Smooth muscle cell (in vitro differentiated cells): ENCODE data around the gene NOS1. TPM values are rescaled to one million over a fixed set of nuclear protein-coding genes. Genes with fewer than 3 reads are reported as not detected.

Source experiments
- DNase-seq: peaks from one replicate; lab custom pipeline; 2025; ENCODE audit not compliant: unreplicated experiment; lab: John Stamatoyannopoulos, UW
- H2AFZ ChIP-seq: fragments of 200-600 bp; sonication (generic); 2 replicates; pipeline ENCODE4 v1.6.0; 2016; ENCODE audit warnings: antibody characterized with exemption, low read depth, mild to moderate bottlenecking
- H3F3A ChIP-seq: fragments of 200-600 bp; sonication (generic); 2 replicates; pipeline ENCODE4 v1.6.0; 2017; ENCODE audit warnings: antibody characterized with exemption, low read depth
- H3K27ac ChIP-seq: fragments of 200-600 bp; sonication (generic); 2 replicates; pipeline ENCODE4 v1.5.1; 2016; ENCODE audit warnings: low read depth, mild to moderate bottlenecking
- H3K27me3 ChIP-seq: fragments of 200-600 bp; sonication (generic); 2 replicates; pipeline ENCODE4 v1.6.1; 2016; ENCODE audit warnings: low read depth, mild to moderate bottlenecking
- H3K36me3 ChIP-seq: fragments of 200-600 bp; sonication (generic); 2 replicates; pipeline ENCODE4 v1.5.1; 2016; ENCODE audit warnings: low read depth
- H3K4me1 ChIP-seq: fragments of 200-600 bp; sonication (generic); 2 replicates; pipeline ENCODE4 v1.5.1; 2016; ENCODE audit warnings: low read depth
- H3K4me2 ChIP-seq: fragments of 200-600 bp; sonication (generic); 2 replicates; pipeline ENCODE4 v1.6.0; 2016; ENCODE audit warnings: mild to moderate bottlenecking
- H3K4me3 ChIP-seq: fragments of 200-600 bp; sonication (generic); 2 replicates; pipeline ENCODE4 v1.5.1; 2016; ENCODE audit warnings: mild to moderate bottlenecking
- H3K79me2 ChIP-seq: fragments of 200-600 bp; sonication (generic); 2 replicates; pipeline ENCODE4 v1.6.0; 2016; ENCODE audit warnings: low read depth, mild to moderate bottlenecking
- H3K9ac ChIP-seq: fragments of 200-600 bp; sonication (generic); 2 replicates; pipeline ENCODE4 v1.6.0; 2016; ENCODE audit warnings: low read depth
- H3K9me3 ChIP-seq: fragments of 200-600 bp; sonication (generic); replicated peaks from 2 replicates; pipeline ENCODE4 v1.5.1; 2016; ENCODE audit warnings: low read depth
- H4K20me1 ChIP-seq: fragments of 200-600 bp; sonication (generic); 2 replicates; pipeline ENCODE4 v1.6.0; 2016; ENCODE audit warnings: low read depth
- WGBS: methylation state at CpG from one replicate; pipeline ENCODE4 v1.1.7; 2016; ENCODE audit warnings: low lambda C conversion rate; 5-methylcytosine and 5-hydroxymethylcytosine counted together
- polyA plus RNA-seq: library from polyadenylated mRNA; unstranded; fragments of >200 nt; fragmentation: Nextera tagmentation; extraction: Ambion mirVana; gene quantifications from 2 replicates; pipeline ENCODE4 v1.2.1, GENCODE V29; 2016
- total RNA-seq: library from RNA; depleted of rRNA; stranded (reverse); fragments of >200 nt; gene quantifications from 2 replicates; pipeline ENCODE4 v1.2.3, GENCODE V29; 2014
- TF ChIP-seq, protein P1 (sequence below): fragments of 200-600 bp; sonication (generic); IDR thresholded peaks from 2 replicates; pipeline ENCODE4 v1.5.1; 2017; ENCODE audit warnings: borderline replicate concordance, mild to moderate bottlenecking, antibody characterized with exemption; ENCODE audit not compliant: insufficient read depth, poor library complexity, severe bottlenecking

NOS1 gene
- total and polyA plus RNA-seq, 2 experiments from 2014 or later: 0.09 TPM; not detected in 1

GRCh38 chr12:117234441-117234840, 127.0 kb downstream of the NOS1 start:
- 90% methylated on average over 15 of the region's 15 CpGs for WGBS
- DNase-seq: no peak
- Histone ChIP-seq H3K9ac (no peak overlapping the region), H3K4me2 (no peak overlapping the region), H2AFZ (no peak overlapping the region), H3K9me3 (no peaks in the 10 kb centered on the region), H3K4me1 (peaks cover 4% of the 10 kb centered on the region), H3K27ac (no peak overlapping the region), H3K79me2 (no peaks in the 10 kb centered on the region), H4K20me1 (no peaks in the 10 kb centered on the region), H3K4me3 (no peak overlapping the region), H3F3A (no peaks in the 10 kb centered on the region), H3K36me3 (no peaks in the 10 kb centered on the region), H3K27me3 (peaks cover 14% of the 10 kb centered on the region)
- TF ChIP-seq, protein P1, sequence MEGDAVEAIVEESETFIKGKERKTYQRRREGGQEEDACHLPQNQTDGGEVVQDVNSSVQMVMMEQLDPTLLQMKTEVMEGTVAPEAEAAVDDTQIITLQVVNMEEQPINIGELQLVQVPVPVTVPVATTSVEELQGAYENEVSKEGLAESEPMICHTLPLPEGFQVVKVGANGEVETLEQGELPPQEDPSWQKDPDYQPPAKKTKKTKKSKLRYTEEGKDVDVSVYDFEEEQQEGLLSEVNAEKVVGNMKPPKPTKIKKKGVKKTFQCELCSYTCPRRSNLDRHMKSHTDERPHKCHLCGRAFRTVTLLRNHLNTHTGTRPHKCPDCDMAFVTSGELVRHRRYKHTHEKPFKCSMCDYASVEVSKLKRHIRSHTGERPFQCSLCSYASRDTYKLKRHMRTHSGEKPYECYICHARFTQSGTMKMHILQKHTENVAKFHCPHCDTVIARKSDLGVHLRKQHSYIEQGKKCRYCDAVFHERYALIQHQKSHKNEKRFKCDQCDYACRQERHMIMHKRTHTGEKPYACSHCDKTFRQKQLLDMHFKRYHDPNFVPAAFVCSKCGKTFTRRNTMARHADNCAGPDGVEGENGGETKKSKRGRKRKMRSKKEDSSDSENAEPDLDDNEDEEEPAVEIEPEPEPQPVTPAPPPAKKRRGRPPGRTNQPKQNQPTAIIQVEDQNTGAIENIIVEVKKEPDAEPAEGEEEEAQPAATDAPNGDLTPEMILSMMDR: no peak

- no peak overlapping the region for H3K4me3 ChIP-seq
- no peaks in the 10 kb centered on the region for H3K79me2 ChIP-seq
- no peak for DNase-seq
- no peak overlapping the region for H3K27ac ChIP-seq
- H3K4me1 ChIP-seq: peaks cover 2% of the 10 kb centered on the region
- no peaks in the 10 kb centered on the region for H3K36me3 ChIP-seq
- 92% methylated on average over 11 of the region's 11 CpGs for WGBS
- no peak overlapping the region for H2AFZ ChIP-seq
- H3F3A ChIP-seq: no peaks in the 10 kb centered on the region
- no peaks in the 10 kb centered on the region for H3K9me3 ChIP-seq
- H4K20me1 ChIP-seq: no peaks in the 10 kb centered on the region
- H3K4me2 ChIP-seq: no peak overlapping the region
- H3K27me3 ChIP-seq: peaks cover 19% of the 10 kb centered on the region
- H3K9ac ChIP-seq: no peak overlapping the region
- TF ChIP-seq, protein P1: peak; percentile 6
Observed at GRCh38 chr12:117231750-117232149, 129.7 kb downstream of the NOS1 start.

- TF ChIP-seq, protein P1: no peak
- H2AFZ ChIP-seq: no peak overlapping the region
- H3K4me1 ChIP-seq: no peaks in the 10 kb centered on the region
- no peak for DNase-seq
- no peaks in the 10 kb centered on the region for H3K79me2 ChIP-seq
- peaks cover 17% of the 10 kb centered on the region for H3K27me3 ChIP-seq
- no peak overlapping the region for H3K4me2 ChIP-seq
- H3K9ac ChIP-seq: no peak overlapping the region
- H3K36me3 ChIP-seq: no peaks in the 10 kb centered on the region
- WGBS: 52% methylated on average over 2 of the region's 2 CpGs
- no peaks in the 10 kb centered on the region for H3F3A ChIP-seq
- no peak overlapping the region for H3K4me3 ChIP-seq
- H4K20me1 ChIP-seq: no peaks in the 10 kb centered on the region
- H3K27ac ChIP-seq: no peak overlapping the region
- H3K9me3 ChIP-seq: no peaks in the 10 kb centered on the region
Observed at GRCh38 chr12:117228239-117228638, 133.2 kb downstream of the NOS1 start.

- Histone ChIP-seq H3K4me2 (no peak overlapping the region), H2AFZ (no peak overlapping the region), H4K20me1 (no peaks in the 10 kb centered on the region), H3K4me3 (no peak overlapping the region), H3K79me2 (no peaks in the 10 kb centered on the region), H3K9ac (no peak overlapping the region), H3K27me3 (peaks cover 17% of the 10 kb centered on the region), H3K36me3 (no peaks in the 10 kb centered on the region), H3K27ac (no peak overlapping the region), H3K9me3 (no peaks in the 10 kb centered on the region), H3K4me1 (no peaks in the 10 kb centered on the region), H3F3A (no peaks in the 10 kb centered on the region)
- 72% methylated on average over 12 of the region's 12 CpGs for WGBS
- DNase-seq: no peak
- TF ChIP-seq, protein P1: no peak
Observed at GRCh38 chr12:117227000-117227653, 134.3 kb downstream of the NOS1 start.
